SH-SY5Y (cell line): ENCODE results near the gene SLC25A25.

Experiments
- GATA2 ChIP-seq: IDR thresholded peaks from 2 replicates; pipeline ENCODE4 v1.6.1; 2011; ENCODE audit warnings: mild to moderate bottlenecking, low read depth, low read length
- GATA3 ChIP-seq: IDR thresholded peaks from 2 replicates; pipeline ENCODE4 v1.6.1; 2011; ENCODE audit warnings: low read depth, mild to moderate bottlenecking, low read length, moderate library complexity

DNA sequence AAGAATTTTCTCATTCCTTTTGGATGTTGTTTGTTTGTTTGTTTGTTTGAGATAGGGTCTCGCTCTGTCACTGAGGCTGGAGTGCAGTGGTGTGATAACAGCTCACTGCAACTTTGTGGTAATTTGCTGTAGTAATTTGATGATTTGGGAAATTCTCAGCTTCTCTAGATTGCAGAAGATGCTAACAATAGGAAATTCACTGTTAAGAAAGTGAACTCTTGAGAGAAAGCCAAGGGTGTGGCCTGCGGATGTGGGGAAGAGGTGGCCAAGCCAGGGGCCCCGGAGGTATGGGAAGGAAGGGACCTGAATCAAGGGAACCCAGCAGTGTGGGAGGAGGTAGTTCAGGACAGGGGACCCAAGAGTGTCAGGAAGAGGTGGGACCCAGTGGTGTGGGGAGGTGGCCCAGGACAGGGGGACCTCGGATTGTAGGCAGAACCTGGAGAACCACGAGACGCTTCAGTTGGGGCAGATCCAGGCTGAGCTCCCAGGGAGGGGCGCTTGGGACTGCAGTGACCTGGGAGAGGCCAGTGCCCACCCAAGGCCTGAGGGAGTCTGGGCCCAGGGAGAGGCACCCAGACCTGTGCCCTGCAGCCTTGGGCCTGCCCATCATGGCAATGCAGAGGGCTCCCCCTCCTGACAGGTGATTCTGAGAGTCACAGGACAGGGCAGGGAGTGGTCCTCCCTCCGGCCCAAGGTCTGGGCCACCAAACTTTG lies 75.7 kb downstream of the SLC25A25 start:
- TF ChIP-seq GATA2: no peak
- TF ChIP-seq GATA3: no peak
